SK-N-MC (cell line): ENCODE results near the gene HCFC1.

Experiments
- DNase-seq: peaks from one replicate; pipeline ENCODE4 v3.0.0-alpha.2; 2011; ENCODE audit warnings: low read depth, low spot score
- H3K27ac ChIP-seq: fragments of 200-600 bp; sonication (generic); 2 replicates; pipeline ENCODE4 v1.5.1; 2016; ENCODE audit warnings: mixed run types
- H3K36me3 ChIP-seq: fragments of 200-600 bp; sonication (generic); 2 replicates; pipeline ENCODE4 v1.6.1; 2017; ENCODE audit warnings: antibody characterized with exemption, low read length, mixed read lengths; ENCODE audit not compliant: insufficient read depth
- H3K4me3 ChIP-seq: fragments of 200-600 bp; sonication (generic); 2 replicates; pipeline ENCODE4 v1.5.1; 2016
- H3K9ac ChIP-seq: fragments of 200-600 bp; sonication (generic); 2 replicates; pipeline ENCODE4 v1.8.0; 2017; ENCODE audit warnings: mixed run types, mixed read lengths; ENCODE audit not compliant: insufficient read length
- H3K9me3 ChIP-seq: fragments of 200-600 bp; sonication (generic); 2 replicates; pipeline ENCODE4 v1.6.1; 2017; ENCODE audit warnings: low read depth, mild to moderate bottlenecking, antibody characterized with exemption, low read length, moderate library complexity, mixed read lengths
- EZH2 ChIP-seq: fragments of 200-600 bp; sonication (generic); IDR thresholded peaks from one replicate; pipeline ENCODE4 v1.6.1; 2017; ENCODE audit warnings: antibody characterized with exemption
- FOXP2 ChIP-seq: optimal IDR thresholded peaks from 2 replicates; pipeline ENCODE3; 2011; ENCODE audit warnings: mild to moderate bottlenecking, moderate library complexity; ENCODE audit not compliant: insufficient read depth; ENCODE audit errors: extremely low read length, control extremely low read depth
- POLR2AphosphoS5 ChIP-seq: IDR thresholded peaks from 2 replicates; pipeline ENCODE4 v1.6.1; 2012; ENCODE audit warnings: mild to moderate bottlenecking, low read depth, low read length, borderline replicate concordance

The HCFC1 gene

DNA sequence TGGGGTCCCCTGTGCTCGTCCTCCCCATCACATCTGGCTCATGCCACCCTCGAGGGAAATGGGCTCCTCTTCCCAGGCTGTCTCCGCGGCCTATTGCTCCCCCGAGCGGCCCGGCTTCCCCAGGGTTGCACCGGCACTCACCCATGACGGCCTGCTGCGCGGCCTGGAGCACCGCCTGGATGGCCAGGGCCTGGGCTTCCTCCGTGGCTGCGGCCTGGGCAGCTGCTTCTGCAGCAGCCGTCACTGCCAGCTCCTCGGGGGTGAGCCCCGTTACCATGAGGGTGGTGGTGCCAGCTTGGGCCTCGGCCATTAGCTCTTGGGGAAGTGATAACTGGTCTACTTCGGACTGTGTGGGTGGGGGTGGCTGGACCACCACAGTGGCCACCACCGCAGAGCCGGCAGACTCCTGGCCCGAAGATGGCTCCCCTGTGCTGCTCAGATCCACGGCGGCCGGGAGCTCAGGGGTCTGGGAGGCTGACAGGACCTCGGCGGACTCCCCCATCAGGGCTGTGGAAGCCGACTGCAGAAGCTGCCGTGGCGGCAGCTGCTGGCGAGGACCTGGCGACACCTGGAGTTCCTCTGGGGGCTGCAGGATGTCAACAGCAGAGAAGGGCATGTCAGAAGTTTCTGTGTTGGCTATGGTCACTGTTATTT, 19.1 kb downstream of the HCFC1 start:
- no peak for DNase-seq
- Histone ChIP-seq H3K36me3 (peaks cover 69% of the 10 kb centered on the region), H3K27ac (no peak overlapping the region), H3K4me3 (no peak overlapping the region), H3K9ac (no peak overlapping the region), H3K9me3 (no peaks in the 10 kb centered on the region)
- no peak for TF ChIP-seq EZH2
- no peak for TF ChIP-seq POLR2AphosphoS5
- TF ChIP-seq FOXP2 = no peak

- no peak overlapping the region for H3K9ac ChIP-seq
- TF ChIP-seq FOXP2 (no peak), EZH2 (no peak), POLR2AphosphoS5 (no peak)
- H3K36me3 ChIP-seq = peaks cover 63% of the 10 kb centered on the region
- H3K9me3 ChIP-seq = no peaks in the 10 kb centered on the region
- no peak overlapping the region for H3K4me3 ChIP-seq
- H3K27ac ChIP-seq = no peak overlapping the region
- DNase-seq = no peak
Measured at GRCh38 chrX:153951683-153952372, 19.8 kb downstream of the HCFC1 start.

DNA sequence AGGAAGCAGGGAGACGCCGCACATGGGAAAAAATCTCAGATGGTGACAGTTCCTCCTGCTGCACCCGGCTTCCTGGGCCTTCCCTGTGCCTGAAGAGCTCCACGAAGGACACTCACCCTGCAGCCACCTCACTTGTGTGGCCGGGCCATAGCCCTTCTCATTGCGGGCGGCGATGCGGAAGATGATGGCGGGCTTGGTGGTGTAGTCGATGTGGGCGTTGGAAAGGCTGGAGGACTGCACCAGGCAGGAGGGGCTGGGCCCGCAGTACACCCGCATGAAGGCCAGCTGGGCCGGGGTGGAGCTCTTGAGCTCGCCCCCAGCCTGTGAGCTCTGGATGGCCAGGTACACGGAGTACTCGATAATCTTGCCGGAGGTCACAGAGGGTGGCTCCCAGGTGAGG, 21.5 kb downstream of the HCFC1 start:
- Histone ChIP-seq H3K9ac (no peak overlapping the region), H3K36me3 (peaks cover 47% of the 10 kb centered on the region), H3K9me3 (no peaks in the 10 kb centered on the region), H3K4me3 (no peak overlapping the region), H3K27ac (no peak overlapping the region)
- no peak for DNase-seq
- no peak for TF ChIP-seq FOXP2
- no peak for TF ChIP-seq POLR2AphosphoS5
- no peak for TF ChIP-seq EZH2

DNA sequence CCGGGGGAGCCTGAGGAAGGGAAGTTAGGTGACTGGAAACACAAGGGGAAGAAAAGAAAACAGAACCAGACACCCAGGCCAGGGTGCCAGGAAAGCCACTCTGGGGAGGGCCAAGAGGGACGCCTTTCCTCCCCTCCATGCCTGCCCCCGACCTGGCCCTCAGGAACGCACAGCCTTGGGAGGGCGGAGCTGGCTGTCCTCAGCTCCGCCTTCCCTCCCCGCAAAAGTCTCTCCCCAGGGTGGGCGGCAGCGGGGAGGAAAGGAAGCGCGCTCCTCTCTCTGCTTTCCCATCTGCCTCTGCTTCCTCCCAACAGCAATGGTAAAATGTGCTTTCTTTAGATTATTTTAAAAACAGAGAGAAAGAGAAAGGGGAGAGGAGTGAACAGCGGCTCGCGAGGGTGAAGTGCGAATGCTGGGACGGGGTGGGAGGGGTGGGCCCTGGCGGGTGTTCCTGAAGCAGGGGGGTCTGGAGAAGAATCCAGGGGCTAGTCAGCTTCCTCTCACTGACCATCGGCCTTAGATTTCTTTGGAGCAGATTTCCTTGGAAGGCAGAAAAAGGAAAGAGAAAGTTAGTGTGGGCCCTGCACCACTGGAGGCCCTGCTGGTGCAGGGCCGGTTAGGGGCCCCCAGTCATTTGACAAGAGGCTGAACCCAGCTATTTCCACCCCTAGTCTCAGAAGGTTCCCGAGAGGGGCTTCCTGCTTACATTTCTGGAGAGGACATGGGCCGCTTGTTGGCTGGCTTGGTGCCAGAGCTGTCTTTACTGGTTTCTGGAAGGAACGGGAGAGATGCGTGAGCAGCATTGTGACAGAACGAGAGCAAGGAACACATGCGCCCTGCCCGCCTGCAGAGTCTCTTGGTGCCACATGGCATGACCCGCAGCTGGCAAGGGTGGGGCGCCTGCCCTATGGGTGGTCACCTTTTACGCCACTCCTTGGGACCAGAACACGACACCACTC, 22.5 kb downstream of the HCFC1 start:
- H3K27ac ChIP-seq = peak overlapping the region; percentile 63
- peaks cover 47% of the 10 kb centered on the region for H3K36me3 ChIP-seq
- no peak overlapping the region for H3K4me3 ChIP-seq
- DNase-seq = no peak
- H3K9me3 ChIP-seq = no peaks in the 10 kb centered on the region
- H3K9ac ChIP-seq = no peak overlapping the region
- TF ChIP-seq POLR2AphosphoS5 (no peak), FOXP2 (no peak), EZH2 (no peak)

GRCh38 chrX:153948002-153948466, 23.6 kb downstream of the HCFC1 start:
- Histone ChIP-seq H3K36me3 (peaks cover 36% of the 10 kb centered on the region), H3K9ac (no peak overlapping the region), H3K27ac (peak overlapping the region; percentile 63), H3K9me3 (no peaks in the 10 kb centered on the region), H3K4me3 (no peak overlapping the region)
- TF ChIP-seq POLR2AphosphoS5 = no peak
- no peak for TF ChIP-seq FOXP2
- no peak for TF ChIP-seq EZH2
- DNase-seq = no peak

DNA sequence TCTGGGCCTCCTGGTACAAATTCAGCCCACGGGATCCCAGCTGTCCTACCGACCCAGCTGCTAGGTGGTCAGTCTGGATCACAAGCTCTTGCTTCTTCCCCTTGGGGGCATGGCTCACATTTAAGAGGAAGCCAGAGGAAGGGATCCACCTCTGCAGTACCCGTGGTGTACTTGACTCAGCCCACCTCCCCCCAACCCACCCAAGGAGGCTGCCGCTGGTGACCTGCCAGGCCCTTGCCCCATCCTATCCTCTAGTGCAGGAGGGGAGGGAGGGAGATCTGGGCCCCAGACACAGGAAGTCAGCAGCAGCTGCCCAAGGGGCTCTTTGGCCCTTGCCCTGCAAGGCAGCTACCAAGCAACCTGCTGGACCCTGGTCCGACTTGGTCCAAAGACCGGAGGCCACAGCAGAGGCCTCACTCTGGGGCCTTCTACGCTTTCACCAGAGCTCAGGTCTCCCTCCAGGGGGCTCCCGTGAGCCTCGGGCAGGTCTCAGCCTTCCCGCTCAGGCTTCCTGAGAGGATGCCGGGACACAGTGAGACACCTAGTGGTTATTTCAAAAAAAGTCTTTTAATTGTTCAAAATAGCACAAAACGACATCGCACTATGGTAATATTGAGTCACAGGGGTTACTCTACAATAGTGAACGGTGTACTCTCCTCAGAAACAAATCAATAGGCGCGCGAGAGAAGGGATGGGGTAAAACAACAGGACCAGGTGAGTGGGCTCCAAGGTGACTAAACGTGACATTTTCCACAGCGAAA, 24.4 kb downstream of the HCFC1 start:
- TF ChIP-seq FOXP2 = no peak
- Histone ChIP-seq H3K9ac (no peak overlapping the region), H3K27ac (peak overlapping the region; percentile 63), H3K36me3 (peaks cover 27% of the 10 kb centered on the region), H3K4me3 (no peak overlapping the region), H3K9me3 (no peaks in the 10 kb centered on the region)
- no peak for DNase-seq

- no peak for TF ChIP-seq EZH2
- TF ChIP-seq POLR2AphosphoS5 = no peak
- TF ChIP-seq FOXP2 = no peak
- Histone ChIP-seq H3K9ac (no peak overlapping the region), H3K9me3 (no peaks in the 10 kb centered on the region), H3K4me3 (no peak overlapping the region), H3K36me3 (peaks cover 18% of the 10 kb centered on the region), H3K27ac (no peak overlapping the region)
- DNase-seq = no peak
Measured at GRCh38 chrX:153945956-153946943, 25.4 kb downstream of the HCFC1 start.

- H3K27ac ChIP-seq = no peak overlapping the region
- peaks cover 3% of the 10 kb centered on the region; the same call in 1 of the 2 replicates for H3K36me3 ChIP-seq
- H3K9ac ChIP-seq = no peak overlapping the region
- no peak for DNase-seq
- H3K4me3 ChIP-seq = no peak overlapping the region
- H3K9me3 ChIP-seq = no peaks in the 10 kb centered on the region
- TF ChIP-seq POLR2AphosphoS5 (no peak), FOXP2 (no peak), EZH2 (no peak)
Measured at GRCh38 chrX:153944800-153945150, 26.8 kb downstream of the HCFC1 start.
